HEK293 (cell line): ENCODE results near the gene ITGB1.

ENCODE experiments used
- KLF1 ChIP-seq: fragments of 450-650 bp; formaldehyde crosslinking; IDR thresholded peaks from 2 replicates; pipeline ENCODE4 v1.5.1; 2016; ENCODE audit warnings: missing biosample characterization, missing genetic modification characterization
- KLF16 ChIP-seq: fragments of 450-650 bp; formaldehyde crosslinking; IDR thresholded peaks from 2 replicates; pipeline ENCODE4 v1.5.1; 2017; ENCODE audit warnings: missing biosample characterization, missing genetic modification characterization
- MEIS1 ChIP-seq: sonication (generic); formaldehyde crosslinking; IDR thresholded peaks from 2 replicates; pipeline ENCODE4 v1.8.1; 2022; ENCODE audit warnings: missing genetic modification reagents, mild to moderate bottlenecking, borderline replicate concordance
- RBAK ChIP-seq: fragments of 450-650 bp; formaldehyde crosslinking; IDR thresholded peaks from 2 replicates; pipeline ENCODE4 v1.5.1; 2016; ENCODE audit warnings: missing biosample characterization, missing genetic modification characterization
- SETDB1 ChIP-seq: IDR thresholded peaks from one replicate; pipeline ENCODE4 v1.6.1; 2017; ENCODE audit warnings: mild to moderate bottlenecking, low read length, moderate library complexity, mixed read lengths; ENCODE audit not compliant: insufficient read length
- YY2 ChIP-seq: fragments of 450-650 bp; formaldehyde crosslinking; IDR thresholded peaks from 2 replicates; pipeline ENCODE4 v1.5.1; 2016; ENCODE audit warnings: missing biosample characterization, missing genetic modification characterization
- ZNF302 ChIP-seq: fragments of 450-650 bp; formaldehyde crosslinking; IDR thresholded peaks from 2 replicates; pipeline ENCODE4 v1.5.1; 2016; ENCODE audit warnings: missing biosample characterization, missing genetic modification characterization, low read depth
- ZNF311 ChIP-seq: fragments of 450-650 bp; formaldehyde crosslinking; IDR thresholded peaks from 2 replicates; pipeline ENCODE4 v1.5.1; 2017; ENCODE audit warnings: missing biosample characterization, missing genetic modification characterization, borderline replicate concordance
- ZNF501 ChIP-seq: fragments of 450-650 bp; formaldehyde crosslinking; IDR thresholded peaks from 2 replicates; pipeline ENCODE4 v1.5.1; 2016; ENCODE audit warnings: missing biosample characterization, missing genetic modification characterization
- ZNF776 ChIP-seq: fragments of 450-650 bp; formaldehyde crosslinking; IDR thresholded peaks from 2 replicates; pipeline ENCODE4 v1.5.0; 2017; ENCODE audit warnings: missing biosample characterization, missing genetic modification characterization, borderline replicate concordance
- ZNF785 ChIP-seq: fragments of 450-650 bp; formaldehyde crosslinking; IDR thresholded peaks from 2 replicates; pipeline ENCODE4 v1.5.1; 2016; ENCODE audit warnings: missing biosample characterization, missing genetic modification characterization
- TF ChIP-seq, protein P1 (sequence below): fragments of 450-650 bp; formaldehyde crosslinking; IDR thresholded peaks from 2 replicates; pipeline ENCODE4 v1.5.1; 2016; ENCODE audit warnings: missing biosample characterization, missing genetic modification characterization
- TF ChIP-seq, protein P2 (sequence below): fragments of 450-650 bp; formaldehyde crosslinking; IDR thresholded peaks from 2 replicates; pipeline ENCODE4 v1.5.1; 2016; ENCODE audit warnings: missing biosample characterization, missing genetic modification characterization

DNA sequence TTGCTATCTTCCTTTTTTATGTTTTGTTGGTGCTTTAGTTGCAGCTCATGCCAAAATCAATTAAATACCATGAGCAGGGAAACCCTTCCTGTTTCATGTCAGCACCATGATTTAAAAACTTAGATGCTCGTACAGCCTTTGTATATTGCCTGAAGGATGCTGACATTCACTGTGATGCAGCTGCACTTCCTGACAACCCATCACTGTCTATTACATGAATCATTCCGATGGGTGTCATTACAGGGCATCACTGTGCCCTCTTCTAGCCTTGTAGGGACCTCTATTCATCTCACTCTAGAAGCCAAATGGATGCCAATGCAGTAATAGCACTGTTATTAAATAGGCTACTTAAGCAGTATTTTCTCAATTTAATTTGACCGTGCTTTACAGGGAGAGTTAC is 18.3 kb upstream of the ITGB1 start:
- TF ChIP-seq SETDB1 (no peak), ZNF501 (tag by site-specific recombination) (no peak), MEIS1 (no peak), ZNF776 (tag by site-specific recombination) (no peak), KLF1 (tag by site-specific recombination) (no peak), RBAK (tag by site-specific recombination) (no peak), ZNF311 (tag by site-specific recombination) (no peak), ZNF785 (no peak), KLF16 (tag by site-specific recombination) (no peak), YY2 (no peak), ZNF302 (no peak)
- TF ChIP-seq, protein P1, sequence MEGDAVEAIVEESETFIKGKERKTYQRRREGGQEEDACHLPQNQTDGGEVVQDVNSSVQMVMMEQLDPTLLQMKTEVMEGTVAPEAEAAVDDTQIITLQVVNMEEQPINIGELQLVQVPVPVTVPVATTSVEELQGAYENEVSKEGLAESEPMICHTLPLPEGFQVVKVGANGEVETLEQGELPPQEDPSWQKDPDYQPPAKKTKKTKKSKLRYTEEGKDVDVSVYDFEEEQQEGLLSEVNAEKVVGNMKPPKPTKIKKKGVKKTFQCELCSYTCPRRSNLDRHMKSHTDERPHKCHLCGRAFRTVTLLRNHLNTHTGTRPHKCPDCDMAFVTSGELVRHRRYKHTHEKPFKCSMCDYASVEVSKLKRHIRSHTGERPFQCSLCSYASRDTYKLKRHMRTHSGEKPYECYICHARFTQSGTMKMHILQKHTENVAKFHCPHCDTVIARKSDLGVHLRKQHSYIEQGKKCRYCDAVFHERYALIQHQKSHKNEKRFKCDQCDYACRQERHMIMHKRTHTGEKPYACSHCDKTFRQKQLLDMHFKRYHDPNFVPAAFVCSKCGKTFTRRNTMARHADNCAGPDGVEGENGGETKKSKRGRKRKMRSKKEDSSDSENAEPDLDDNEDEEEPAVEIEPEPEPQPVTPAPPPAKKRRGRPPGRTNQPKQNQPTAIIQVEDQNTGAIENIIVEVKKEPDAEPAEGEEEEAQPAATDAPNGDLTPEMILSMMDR (tag by site-specific recombination), result no peak
- TF ChIP-seq, protein P2, sequence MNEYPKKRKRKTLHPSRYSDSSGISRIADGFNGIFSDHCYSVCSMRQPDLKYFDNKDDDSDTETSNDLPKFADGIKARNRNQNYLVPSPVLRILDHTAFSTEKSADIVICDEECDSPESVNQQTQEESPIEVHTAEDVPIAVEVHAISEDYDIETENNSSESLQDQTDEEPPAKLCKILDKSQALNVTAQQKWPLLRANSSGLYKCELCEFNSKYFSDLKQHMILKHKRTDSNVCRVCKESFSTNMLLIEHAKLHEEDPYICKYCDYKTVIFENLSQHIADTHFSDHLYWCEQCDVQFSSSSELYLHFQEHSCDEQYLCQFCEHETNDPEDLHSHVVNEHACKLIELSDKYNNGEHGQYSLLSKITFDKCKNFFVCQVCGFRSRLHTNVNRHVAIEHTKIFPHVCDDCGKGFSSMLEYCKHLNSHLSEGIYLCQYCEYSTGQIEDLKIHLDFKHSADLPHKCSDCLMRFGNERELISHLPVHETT (tag by site-specific recombination), result no peak
